Activated naive CD4-positive, alpha-beta T cell treated with anti-CD3 and anti-CD28 coated beads, Interleukin-2, amount 50 U/mL, for 16 hours (primary cell): Measurements from ENCODE around the gene PLA2G3.

ENCODE experiments used
- DNase-seq: peaks from one replicate; pipeline ENCODE4 v3.0.0-alpha.2; 2020

The PLA2G3 gene

GRCh38 chr22:31148488-31148887 lies 8.2 kb upstream of the PLA2G3 start:
- no peak for DNase-seq

DNA sequence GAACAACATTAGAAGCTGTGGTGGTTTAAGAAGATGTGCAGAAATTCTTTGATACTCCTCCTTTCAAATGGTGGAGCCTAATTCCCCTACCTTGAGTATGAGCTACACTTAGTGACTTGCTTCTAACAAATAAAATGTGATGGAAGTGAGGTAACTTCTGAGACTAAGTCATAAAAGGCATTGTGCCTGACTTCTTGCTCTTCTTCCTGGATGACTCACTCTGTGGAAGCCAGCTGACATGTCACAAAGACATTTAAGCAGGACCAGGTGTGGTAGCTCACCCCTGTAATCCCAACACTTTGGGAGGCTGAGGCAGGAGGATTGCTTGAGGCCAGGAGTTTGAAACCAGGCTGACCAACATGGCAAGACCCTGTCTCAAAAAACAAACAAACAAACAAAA lies 3.9 kb upstream of the PLA2G3 start:
- DNase-seq = no peak

GRCh38 chr22:31143537-31143936 lies 3.2 kb upstream of the PLA2G3 start:
- no peak for DNase-seq

- DNase-seq = no peak
These were observed 2.7 kb upstream of the PLA2G3 start for GRCh38 chr22:31143038-31143437.

- no peak for DNase-seq
These were observed 2.0 kb upstream of the PLA2G3 start for GRCh38 chr22:31142285-31142684.

DNA sequence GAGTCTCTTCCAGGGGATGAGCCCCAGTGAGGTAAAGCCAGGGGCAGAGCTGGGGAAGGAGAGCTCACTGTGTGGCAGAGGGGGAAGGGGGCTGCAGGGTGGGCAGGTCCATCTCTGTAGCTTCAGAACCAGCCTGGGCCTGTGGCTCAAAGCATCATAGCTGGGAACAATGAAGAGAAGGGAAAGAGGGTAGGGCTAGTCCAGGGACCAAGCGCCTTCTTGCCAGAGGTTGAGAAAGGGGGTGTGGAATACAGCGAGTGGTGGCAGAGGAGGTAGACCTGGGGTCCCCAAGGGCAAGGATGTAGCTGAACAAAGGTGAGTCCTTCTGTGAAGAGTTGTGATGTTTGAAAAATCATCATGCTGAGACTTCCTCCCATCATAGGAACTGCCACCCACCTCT lies 1.2 kb upstream of the PLA2G3 start:
- DNase-seq = no peak

GRCh38 chr22:31140746-31141145 lies 438 bp upstream of the PLA2G3 start:
- no peak for DNase-seq

GRCh38 chr22:31139066-31139465 lies 1.2 kb downstream of the PLA2G3 start:
- no peak for DNase-seq

GRCh38 chr22:31138126-31138525 lies 2.2 kb downstream of the PLA2G3 start:
- no peak for DNase-seq

DNA sequence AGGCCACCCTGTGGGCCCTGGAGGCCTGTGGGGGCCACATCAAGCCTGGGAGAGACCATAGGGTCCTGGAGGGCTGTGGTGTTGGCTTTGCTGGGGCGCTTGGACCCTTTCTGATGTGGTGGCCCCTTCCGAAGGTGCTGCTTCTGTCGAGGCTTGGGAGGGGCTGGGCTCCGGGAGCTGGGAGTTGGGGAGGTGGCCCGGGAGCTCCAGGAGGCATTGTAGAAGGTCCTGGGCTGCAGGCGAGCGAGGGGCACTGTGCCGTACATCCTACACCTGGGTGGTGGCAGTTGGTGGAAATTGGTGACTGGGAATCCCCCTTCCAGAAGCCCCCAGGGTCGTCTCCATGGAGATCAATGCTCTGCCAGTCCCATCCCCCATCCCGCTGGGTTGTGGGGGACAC lies 2.6 kb downstream of the PLA2G3 start:
- DNase-seq = no peak

DNA sequence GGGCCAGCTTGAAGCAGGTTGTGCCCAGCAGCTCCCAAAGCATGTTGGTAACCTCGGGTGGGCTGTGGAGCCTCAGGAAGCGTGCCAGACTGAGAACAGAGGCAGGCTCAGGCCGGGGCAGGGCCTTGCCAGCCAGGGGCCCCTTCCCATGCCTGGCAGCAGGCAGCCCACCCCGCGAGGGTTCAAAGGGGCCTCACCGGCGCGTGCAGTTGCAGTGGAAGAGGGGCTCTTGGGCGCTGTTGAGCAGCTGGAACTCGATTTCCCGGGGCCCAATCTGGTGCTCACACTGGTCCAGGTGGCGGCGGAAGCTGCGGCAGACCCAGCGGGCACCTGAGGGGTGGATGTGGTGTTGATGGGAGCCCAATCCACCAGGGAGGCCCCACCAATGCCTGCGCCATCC lies 3.6 kb downstream of the PLA2G3 start:
- DNase-seq = no peak

DNA sequence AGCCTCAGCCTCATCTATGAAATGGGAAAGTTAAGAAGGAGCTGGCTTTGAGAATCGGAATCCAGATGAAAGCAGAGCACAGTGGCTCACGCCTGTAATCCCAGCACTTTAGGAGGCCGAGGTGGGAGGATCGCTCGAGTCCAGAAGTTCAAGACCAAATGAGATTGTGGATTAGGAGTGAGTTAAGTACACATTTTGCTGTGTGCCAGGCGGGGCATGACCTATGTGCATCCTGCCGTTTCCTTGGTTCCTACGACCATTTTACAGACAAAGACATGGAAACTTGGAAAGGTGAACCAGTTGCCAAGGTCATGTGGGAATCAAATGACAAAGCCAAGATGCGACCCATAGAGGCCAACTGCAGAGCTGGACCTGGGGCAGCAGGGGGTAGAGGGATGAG lies 4.2 kb downstream of the PLA2G3 start:
- no peak for DNase-seq

DNA sequence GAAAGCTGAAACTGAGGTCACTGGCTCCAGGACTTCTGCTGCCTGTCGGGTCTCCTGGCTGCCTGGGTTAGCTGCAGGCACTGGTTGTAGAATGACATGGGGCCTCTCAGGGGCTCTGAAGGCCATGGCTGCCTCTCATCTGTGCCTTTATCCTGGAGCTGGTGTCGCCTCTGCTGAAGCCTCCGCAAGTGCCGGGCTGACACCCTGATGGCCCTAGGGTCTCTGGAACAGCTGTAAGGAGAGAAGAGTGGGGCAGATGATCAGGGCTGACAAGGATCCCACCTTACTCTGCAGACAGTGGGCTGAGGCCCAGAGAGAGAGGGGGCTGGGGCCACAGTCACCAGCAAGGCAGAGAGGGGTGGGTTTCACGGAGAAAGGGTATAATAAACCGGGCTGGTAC lies 4.6 kb downstream of the PLA2G3 start:
- no peak for DNase-seq

GRCh38 chr22:31134688-31135087 lies 5.6 kb downstream of the PLA2G3 start:
- no peak for DNase-seq

- no peak for DNase-seq
These were observed 6.4 kb downstream of the PLA2G3 start for GRCh38 chr22:31133911-31134310.

- DNase-seq = no peak
These were observed 9.4 kb downstream of the PLA2G3 start for GRCh38 chr22:31130873-31131272.

- DNase-seq = no peak
These were observed 12.2 kb downstream of the PLA2G3 start for GRCh38 chr22:31128156-31128555.

- DNase-seq = no peak
These were observed 13.0 kb downstream of the PLA2G3 start for GRCh38 chr22:31127181-31127772.

GRCh38 chr22:31126869-31127175 lies 13.5 kb downstream of the PLA2G3 start:
- DNase-seq = no peak

- DNase-seq = no peak
These were observed 14.0 kb downstream of the PLA2G3 start for GRCh38 chr22:31126128-31126868.

DNA sequence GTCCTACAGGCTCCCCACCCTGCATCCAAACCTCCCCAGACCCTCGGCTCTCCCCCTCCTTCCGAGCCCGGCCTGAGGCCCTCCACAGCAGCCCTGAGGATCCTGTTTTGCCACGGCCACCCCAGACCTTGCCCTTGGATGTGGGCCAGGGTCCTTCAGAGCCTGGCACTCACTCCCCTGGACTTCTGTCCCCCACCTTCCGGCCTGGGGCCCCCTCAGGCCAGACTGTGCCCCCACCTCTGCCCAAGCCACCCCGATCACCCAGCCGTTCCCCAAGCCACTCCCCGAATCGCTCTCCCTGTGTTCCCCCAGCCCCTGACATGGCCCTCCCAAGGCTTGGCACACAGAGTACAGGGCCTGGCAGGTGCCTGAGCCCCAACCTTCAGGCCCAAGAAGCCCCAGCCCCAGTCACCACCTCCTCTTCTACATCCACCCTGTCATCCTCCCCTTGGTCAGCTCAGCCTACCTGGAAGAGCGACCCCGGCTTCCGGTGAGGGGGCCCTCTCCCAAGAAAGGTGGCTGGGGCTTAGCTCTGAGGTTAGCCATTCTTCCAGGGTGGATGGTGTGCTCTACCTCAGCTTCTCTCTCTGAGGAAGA lies 14.7 kb downstream of the PLA2G3 start:
- no peak for DNase-seq

DNA sequence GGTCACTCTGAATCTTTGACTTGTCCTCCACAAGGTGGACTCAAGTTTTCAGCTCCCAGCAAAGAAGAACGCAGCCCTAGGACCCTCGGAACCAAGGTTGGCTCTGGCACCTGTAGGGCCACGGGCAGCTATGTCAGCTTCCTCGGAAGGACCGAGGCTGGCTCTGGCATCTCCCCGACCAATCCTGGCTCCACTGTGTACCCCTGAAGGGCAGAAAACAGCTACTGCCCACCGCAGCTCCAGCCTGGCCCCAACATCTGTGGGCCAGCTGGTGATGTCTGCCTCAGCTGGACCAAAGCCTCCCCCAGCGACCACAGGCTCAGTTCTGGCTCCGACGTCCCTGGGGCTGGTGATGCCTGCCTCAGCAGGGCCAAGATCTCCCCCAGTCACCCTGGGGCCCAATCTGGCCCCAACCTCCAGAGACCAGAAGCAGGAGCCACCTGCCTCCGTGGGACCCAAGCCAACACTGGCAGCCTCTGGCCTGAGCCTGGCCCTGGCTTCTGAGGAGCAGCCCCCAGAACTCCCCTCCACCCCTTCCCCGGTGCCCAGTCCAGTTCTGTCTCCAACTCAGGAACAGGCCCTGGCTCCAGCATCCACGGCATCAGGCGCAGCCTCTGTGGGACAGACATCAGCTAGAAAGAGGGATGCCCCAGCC lies 15.4 kb downstream of the PLA2G3 start:
- no peak for DNase-seq

DNA sequence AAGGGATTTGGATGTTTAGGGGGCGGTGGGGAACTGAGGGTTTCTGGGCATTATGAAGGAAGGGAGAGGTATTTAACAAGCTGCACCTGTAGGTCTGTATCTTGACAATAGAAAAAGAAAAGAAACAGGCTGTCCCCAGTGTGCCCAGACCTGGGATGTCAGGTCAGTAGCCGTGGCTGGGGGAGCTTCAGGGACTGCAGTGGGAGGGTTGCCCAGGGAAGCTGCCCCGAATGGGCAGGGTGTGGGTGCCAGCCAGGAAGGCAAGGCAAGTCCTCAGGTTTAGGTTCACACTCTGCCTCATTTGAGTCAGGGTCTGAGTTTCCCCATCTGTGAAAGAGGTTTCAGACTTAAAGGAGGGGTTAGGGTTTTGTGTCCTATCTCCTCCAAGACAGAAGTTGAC lies 16.0 kb downstream of the PLA2G3 start:
- no peak for DNase-seq

DNA sequence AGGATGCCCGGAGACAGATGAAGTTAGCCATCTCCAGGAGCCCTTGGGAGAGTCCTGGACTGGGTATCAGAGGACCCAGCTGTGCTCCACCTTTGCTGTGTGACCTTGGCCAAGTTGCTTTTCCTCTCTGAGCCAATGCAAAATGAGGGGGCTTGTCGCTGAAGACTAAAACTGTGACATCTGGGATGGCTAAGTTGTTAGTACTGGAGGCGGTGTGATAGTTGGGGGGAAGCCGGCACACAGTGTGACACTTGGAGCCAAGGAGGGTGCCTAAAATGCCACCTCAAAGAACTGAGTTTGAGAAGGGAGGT lies 17.1 kb downstream of the PLA2G3 start:
- DNase-seq = no peak
